GM23338 (cell line): Measurements from ENCODE around the gene ZNF444. TPM values are rescaled to one million over a fixed set of nuclear protein-coding genes. Genes with fewer than 3 reads are reported as not detected.

Experiments used
- ATAC-seq: fragments of 200-7000 bp; cut with Tn5 transposase; 3 replicates; pipeline ENCODE4 v1.9.1; 2020
- DNase-seq: peaks from one replicate; pipeline ENCODE4 v3.0.0-alpha.2; 2015; ENCODE audit warnings: low spot score
- H2AFZ ChIP-seq: fragments of 200-600 bp; sonication (generic); 2 replicates; pipeline ENCODE4 v1.8.0; 2016; ENCODE audit warnings: antibody characterized with exemption, mild to moderate bottlenecking, moderate library complexity
- H3F3A ChIP-seq: fragments of 200-600 bp; sonication (generic); replicated peaks from 2 replicates; pipeline ENCODE4 v1.8.0; 2017; ENCODE audit warnings: antibody characterized with exemption, mixed run types, low read depth
- H3K27ac ChIP-seq: fragments of 200-600 bp; sonication (generic); 2 replicates; pipeline ENCODE4 v1.6.1; 2016; ENCODE audit warnings: low read depth
- H3K27me3 ChIP-seq: fragments of 200-600 bp; sonication (generic); 2 replicates; pipeline ENCODE4 v1.8.0; 2016; ENCODE audit warnings: mild to moderate bottlenecking, mixed run types, moderate library complexity; ENCODE audit not compliant: insufficient read depth
- H3K36me3 ChIP-seq: fragments of 200-600 bp; sonication (generic); 2 replicates; pipeline ENCODE4 v1.8.0; 2016; ENCODE audit warnings: mild to moderate bottlenecking; ENCODE audit not compliant: insufficient read depth
- H3K4me1 ChIP-seq: fragments of 200-600 bp; sonication (generic); 2 replicates; pipeline ENCODE4 v1.8.0; 2016; ENCODE audit warnings: mild to moderate bottlenecking, moderate library complexity; ENCODE audit not compliant: insufficient read depth
- H3K4me2 ChIP-seq: fragments of 200-600 bp; sonication (generic); 2 replicates; pipeline ENCODE4 v1.7.1; 2017; ENCODE audit warnings: mixed run types
- H3K4me3 ChIP-seq: fragments of 200-600 bp; sonication (generic); 2 replicates; pipeline ENCODE4 v1.6.1; 2016; ENCODE audit warnings: mixed run types
- H3K79me2 ChIP-seq: fragments of 200-600 bp; sonication (generic); replicated peaks from 2 replicates; pipeline ENCODE4 v1.8.0; 2017; ENCODE audit warnings: mild to moderate bottlenecking; ENCODE audit not compliant: insufficient read depth
- H3K9me2 ChIP-seq: fragments of 200-600 bp; sonication (generic); 2 replicates; pipeline ENCODE4 v1.8.0; 2017; ENCODE audit not compliant: insufficient read depth
- H4K20me1 ChIP-seq: fragments of 200-600 bp; sonication (generic); replicated peaks from 2 replicates; pipeline ENCODE4 v1.8.0; 2017; ENCODE audit warnings: mild to moderate bottlenecking; ENCODE audit not compliant: insufficient read depth
- H3K27ac Mint-ChIP-seq: 2 replicates; pipeline ENCODE4 v1.8.0; 2020; ENCODE audit warnings: inconsistent platforms, mild to moderate bottlenecking, moderate library complexity, mixed read lengths
- H3K27me3 Mint-ChIP-seq: 3 replicates; pipeline ENCODE4 v1.8.0; 2022; ENCODE audit warnings: low read depth, mild to moderate bottlenecking, moderate library complexity, mixed read lengths, inconsistent platforms; ENCODE audit not compliant: insufficient read depth, poor library complexity
- H3K36me3 Mint-ChIP-seq: 3 replicates; pipeline ENCODE4 v1.8.0; 2021; ENCODE audit warnings: low read depth, mild to moderate bottlenecking, inconsistent platforms, moderate library complexity, mixed read lengths
- H3K4me1 Mint-ChIP-seq: 3 replicates; pipeline ENCODE4 v1.8.0; 2020; ENCODE audit warnings: mild to moderate bottlenecking, inconsistent platforms, mixed read lengths
- H3K4me3 Mint-ChIP-seq: 3 replicates; pipeline ENCODE4 v1.8.0; 2021; ENCODE audit warnings: moderate library complexity, mild to moderate bottlenecking, inconsistent platforms, mixed read lengths
- H3K9me3 Mint-ChIP-seq: 3 replicates; pipeline ENCODE4 v1.8.0; 2020; ENCODE audit warnings: moderate library complexity, mild to moderate bottlenecking, inconsistent platforms, mixed read lengths
- EZH2 ChIP-seq: fragments of 200-600 bp; sonication (generic); IDR thresholded peaks from one replicate; pipeline ENCODE4 v1.8.0; 2017; ENCODE audit warnings: antibody characterized with exemption, mild to moderate bottlenecking, low read depth; ENCODE audit not compliant: unreplicated experiment
- NANOG ChIP-seq: IDR thresholded peaks from 2 replicates; pipeline ENCODE4 v1.6.1; 2016; ENCODE audit warnings: antibody characterized with exemption, borderline replicate concordance
- STAT1 ChIP-seq: IDR thresholded peaks from one replicate; pipeline ENCODE4 v1.6.1; 2016; ENCODE audit warnings: antibody characterized with exemption; ENCODE audit not compliant: unreplicated experiment
- ZNF114 ChIP-seq: fragments of 250-450 bp; sonication (Bioruptor Pico); IDR thresholded peaks from 2 replicates; pipeline ENCODE4 v1.5.0; 2020; ENCODE audit warnings: mild to moderate bottlenecking, moderate library complexity
- polyA plus RNA-seq: library from polyadenylated mRNA; unstranded; fragments of >200 nt; fragmentation: Nextera tagmentation; extraction: Ambion mirVana; gene quantifications from 2 replicates; pipeline ENCODE4 v1.2.1, GENCODE V29; 2016
- total RNA-seq: library from RNA; depleted of rRNA; stranded (reverse); fragments of >200 nt; shearing (Covaris generic); gene quantifications from 2 replicates; pipeline ENCODE4 v1.2.3, GENCODE V29; 2014
- TF ChIP-seq, protein P1 (sequence below): fragments of 250-450 bp; sonication (Bioruptor Pico); IDR thresholded peaks from 2 replicates; pipeline ENCODE4 v1.5.0; 2020; ENCODE audit warnings: mild to moderate bottlenecking, moderate library complexity
- TF ChIP-seq, protein P2 (sequence below): IDR thresholded peaks from one replicate; pipeline ENCODE4 v1.6.1; 2018; ENCODE audit warnings: antibody characterized with exemption; ENCODE audit not compliant: unreplicated experiment

Gene ZNF444
- total and polyA plus RNA-seq, 2 experiments from 2014 or later = 25.1 to 58.5 TPM

DNA sequence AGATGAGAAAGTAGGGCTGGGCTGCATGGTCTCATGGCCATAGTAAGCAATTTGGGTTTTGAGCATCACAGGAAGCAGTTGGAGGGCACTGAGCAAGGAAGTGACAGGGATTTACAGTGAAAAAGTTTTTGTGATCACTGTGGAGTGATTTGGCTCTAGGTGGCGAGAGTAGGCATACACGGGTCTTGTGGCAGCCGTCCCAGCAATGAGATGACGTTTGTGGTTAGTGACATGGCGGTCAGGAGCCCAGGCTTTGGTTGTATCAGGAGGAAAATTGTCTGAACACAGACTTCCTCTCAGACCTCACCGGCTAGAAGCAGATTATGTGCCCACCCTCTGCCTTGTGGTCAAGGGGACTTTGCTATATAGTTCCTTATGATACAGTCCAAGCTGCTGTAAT lies 3.3 kb downstream of the ZNF444 start:
- H2AFZ ChIP-seq = no peak overlapping the region
- H3K27me3 ChIP-seq = no peaks in the 10 kb centered on the region
- Mint-ChIP-seq H3K4me3 (no peak overlapping the region), H3K36me3 (peaks cover 21% of the 10 kb centered on the region), H3K27me3 (peaks cover 8% of the 10 kb centered on the region), H3K27ac (no peak overlapping the region), H3K4me1 (peaks cover 24% of the 10 kb centered on the region), H3K9me3 (no peaks in the 10 kb centered on the region; the same call in 2 of the 3 replicates)
- H4K20me1 ChIP-seq = peaks cover 7% of the 10 kb centered on the region; the same call in 1 of the 2 replicates
- H3K9me2 ChIP-seq = no peaks in the 10 kb centered on the region
- 0 out of 2 replicates have a peak overlapping the region, but pooled peaks have one; percentile 19 for H3K27ac ChIP-seq
- H3F3A ChIP-seq = no peaks in the 10 kb centered on the region; the same call in 1 of the 2 replicates
- DNase-seq (no peak), ATAC-seq (no peak)
- no peak for TF ChIP-seq STAT1
- H3K4me2 ChIP-seq = no peak overlapping the region
- H3K79me2 ChIP-seq = peaks cover 41% of the 10 kb centered on the region
- H3K36me3 ChIP-seq = no peaks in the 10 kb centered on the region; the same call in 1 of the 2 replicates
- H3K4me1 ChIP-seq = peaks cover 14% of the 10 kb centered on the region
- H3K4me3 ChIP-seq = no peak overlapping the region

DNA sequence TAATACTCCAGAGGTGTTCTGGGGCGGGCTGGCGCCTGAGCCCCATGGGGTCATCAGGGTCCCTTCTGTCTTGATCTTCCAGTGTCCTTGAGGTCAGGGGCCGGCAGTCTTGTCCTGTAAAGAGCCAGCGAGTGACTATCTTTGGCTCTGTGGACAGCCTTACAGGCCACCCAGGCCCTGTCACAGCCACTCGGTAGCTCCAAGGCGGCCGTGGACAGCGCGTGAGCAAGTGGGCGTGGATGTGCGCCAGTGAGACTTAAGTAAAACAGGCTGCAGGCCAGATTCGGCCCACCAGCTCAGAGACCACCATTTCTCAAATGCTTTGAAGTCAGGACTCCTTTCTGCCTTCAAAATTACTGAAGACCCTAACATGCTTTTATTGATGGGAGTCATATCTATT lies 3.7 kb downstream of the ZNF444 start:
- Histone ChIP-seq H4K20me1 (peaks cover 7% of the 10 kb centered on the region; the same call in 1 of the 2 replicates), H2AFZ (no peak overlapping the region), H3K79me2 (peaks cover 44% of the 10 kb centered on the region), H3K4me1 (peaks cover 11% of the 10 kb centered on the region), H3K27ac (0 out of 2 replicates have a peak overlapping the region, but pooled peaks have one; percentile 19), H3F3A (no peaks in the 10 kb centered on the region; the same call in 1 of the 2 replicates), H3K27me3 (no peaks in the 10 kb centered on the region), H3K4me2 (no peak overlapping the region), H3K36me3 (no peaks in the 10 kb centered on the region; the same call in 1 of the 2 replicates), H3K9me2 (no peaks in the 10 kb centered on the region), H3K4me3 (no peak overlapping the region)
- Mint-ChIP-seq H3K27me3 (peaks cover 8% of the 10 kb centered on the region), H3K4me1 (peaks cover 21% of the 10 kb centered on the region), H3K9me3 (no peaks in the 10 kb centered on the region; the same call in 2 of the 3 replicates), H3K36me3 (peaks cover 26% of the 10 kb centered on the region), H3K4me3 (no peak overlapping the region), H3K27ac (no peak overlapping the region)
- no peak for DNase-seq
- ATAC-seq = no peak
- TF ChIP-seq EZH2 (no peak), STAT1 (no peak), NANOG (no peak), ZNF114 (no peak)
- TF ChIP-seq, protein P1, sequence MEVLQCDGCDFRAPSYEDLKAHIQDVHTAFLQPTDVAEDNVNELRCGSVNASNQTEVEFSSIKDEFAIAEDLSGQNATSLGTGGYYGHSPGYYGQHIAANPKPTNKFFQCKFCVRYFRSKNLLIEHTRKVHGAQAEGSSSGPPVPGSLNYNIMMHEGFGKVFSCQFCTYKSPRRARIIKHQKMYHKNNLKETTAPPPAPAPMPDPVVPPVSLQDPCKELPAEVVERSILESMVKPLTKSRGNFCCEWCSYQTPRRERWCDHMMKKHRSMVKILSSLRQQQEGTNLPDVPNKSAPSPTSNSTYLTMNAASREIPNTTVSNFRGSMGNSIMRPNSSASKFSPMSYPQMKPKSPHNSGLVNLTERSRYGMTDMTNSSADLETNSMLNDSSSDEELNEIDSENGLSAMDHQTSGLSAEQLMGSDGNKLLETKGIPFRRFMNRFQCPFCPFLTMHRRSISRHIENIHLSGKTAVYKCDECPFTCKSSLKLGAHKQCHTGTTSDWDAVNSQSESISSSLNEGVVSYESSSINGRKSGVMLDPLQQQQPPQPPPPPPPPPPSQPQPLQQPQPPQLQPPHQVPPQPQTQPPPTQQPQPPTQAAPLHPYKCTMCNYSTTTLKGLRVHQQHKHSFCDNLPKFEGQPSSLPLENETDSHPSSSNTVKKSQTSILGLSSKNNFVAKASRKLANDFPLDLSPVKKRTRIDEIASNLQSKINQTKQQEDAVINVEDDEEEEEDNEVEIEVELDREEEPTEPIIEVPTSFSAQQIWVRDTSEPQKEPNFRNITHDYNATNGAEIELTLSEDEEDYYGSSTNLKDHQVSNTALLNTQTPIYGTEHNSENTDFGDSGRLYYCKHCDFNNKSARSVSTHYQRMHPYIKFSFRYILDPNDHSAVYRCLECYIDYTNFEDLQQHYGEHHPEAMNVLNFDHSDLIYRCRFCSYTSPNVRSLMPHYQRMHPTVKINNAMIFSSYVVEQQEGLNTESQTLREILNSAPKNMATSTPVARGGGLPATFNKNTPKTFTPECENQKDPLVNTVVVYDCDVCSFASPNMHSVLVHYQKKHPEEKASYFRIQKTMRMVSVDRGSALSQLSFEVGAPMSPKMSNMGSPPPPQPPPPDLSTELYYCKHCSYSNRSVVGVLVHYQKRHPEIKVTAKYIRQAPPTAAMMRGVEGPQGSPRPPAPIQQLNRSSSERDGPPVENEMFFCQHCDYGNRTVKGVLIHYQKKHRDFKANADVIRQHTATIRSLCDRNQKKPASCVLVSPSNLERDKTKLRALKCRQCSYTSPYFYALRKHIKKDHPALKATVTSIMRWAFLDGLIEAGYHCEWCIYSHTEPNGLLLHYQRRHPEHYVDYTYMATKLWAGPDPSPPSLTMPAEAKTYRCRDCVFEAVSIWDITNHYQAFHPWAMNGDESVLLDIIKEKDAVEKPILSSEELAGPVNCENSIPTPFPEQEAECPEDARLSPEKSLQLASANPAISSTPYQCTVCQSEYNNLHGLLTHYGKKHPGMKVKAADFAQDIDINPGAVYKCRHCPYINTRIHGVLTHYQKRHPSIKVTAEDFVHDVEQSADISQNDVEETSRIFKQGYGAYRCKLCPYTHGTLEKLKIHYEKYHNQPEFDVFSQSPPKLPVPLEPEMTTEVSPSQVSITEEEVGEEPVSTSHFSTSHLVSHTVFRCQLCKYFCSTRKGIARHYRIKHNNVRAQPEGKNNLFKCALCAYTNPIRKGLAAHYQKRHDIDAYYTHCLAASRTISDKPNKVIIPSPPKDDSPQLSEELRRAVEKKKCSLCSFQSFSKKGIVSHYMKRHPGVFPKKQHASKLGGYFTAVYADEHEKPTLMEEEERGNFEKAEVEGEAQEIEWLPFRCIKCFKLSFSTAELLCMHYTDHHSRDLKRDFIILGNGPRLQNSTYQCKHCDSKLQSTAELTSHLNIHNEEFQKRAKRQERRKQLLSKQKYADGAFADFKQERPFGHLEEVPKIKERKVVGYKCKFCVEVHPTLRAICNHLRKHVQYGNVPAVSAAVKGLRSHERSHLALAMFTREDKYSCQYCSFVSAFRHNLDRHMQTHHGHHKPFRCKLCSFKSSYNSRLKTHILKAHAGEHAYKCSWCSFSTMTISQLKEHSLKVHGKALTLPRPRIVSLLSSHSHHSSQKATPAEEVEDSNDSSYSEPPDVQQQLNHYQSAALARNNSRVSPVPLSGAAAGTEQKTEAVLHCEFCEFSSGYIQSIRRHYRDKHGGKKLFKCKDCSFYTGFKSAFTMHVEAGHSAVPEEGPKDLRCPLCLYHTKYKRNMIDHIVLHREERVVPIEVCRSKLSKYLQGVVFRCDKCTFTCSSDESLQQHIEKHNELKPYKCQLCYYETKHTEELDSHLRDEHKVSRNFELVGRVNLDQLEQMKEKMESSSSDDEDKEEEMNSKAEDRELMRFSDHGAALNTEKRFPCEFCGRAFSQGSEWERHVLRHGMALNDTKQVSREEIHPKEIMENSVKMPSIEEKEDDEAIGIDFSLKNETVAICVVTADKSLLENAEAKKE (CRISPR knock-in tag) = no peak
- TF ChIP-seq, protein P2, sequence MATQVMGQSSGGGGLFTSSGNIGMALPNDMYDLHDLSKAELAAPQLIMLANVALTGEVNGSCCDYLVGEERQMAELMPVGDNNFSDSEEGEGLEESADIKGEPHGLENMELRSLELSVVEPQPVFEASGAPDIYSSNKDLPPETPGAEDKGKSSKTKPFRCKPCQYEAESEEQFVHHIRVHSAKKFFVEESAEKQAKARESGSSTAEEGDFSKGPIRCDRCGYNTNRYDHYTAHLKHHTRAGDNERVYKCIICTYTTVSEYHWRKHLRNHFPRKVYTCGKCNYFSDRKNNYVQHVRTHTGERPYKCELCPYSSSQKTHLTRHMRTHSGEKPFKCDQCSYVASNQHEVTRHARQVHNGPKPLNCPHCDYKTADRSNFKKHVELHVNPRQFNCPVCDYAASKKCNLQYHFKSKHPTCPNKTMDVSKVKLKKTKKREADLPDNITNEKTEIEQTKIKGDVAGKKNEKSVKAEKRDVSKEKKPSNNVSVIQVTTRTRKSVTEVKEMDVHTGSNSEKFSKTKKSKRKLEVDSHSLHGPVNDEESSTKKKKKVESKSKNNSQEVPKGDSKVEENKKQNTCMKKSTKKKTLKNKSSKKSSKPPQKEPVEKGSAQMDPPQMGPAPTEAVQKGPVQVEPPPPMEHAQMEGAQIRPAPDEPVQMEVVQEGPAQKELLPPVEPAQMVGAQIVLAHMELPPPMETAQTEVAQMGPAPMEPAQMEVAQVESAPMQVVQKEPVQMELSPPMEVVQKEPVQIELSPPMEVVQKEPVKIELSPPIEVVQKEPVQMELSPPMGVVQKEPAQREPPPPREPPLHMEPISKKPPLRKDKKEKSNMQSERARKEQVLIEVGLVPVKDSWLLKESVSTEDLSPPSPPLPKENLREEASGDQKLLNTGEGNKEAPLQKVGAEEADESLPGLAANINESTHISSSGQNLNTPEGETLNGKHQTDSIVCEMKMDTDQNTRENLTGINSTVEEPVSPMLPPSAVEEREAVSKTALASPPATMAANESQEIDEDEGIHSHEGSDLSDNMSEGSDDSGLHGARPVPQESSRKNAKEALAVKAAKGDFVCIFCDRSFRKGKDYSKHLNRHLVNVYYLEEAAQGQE = no peak
